NCI-H1436 (cell line): Measurements from ENCODE around the gene TOMM22.
"Not testable (repeated sequence)": the region's sequence is repeated elsewhere in the genome, so short reads cannot be mapped to it uniquely, and the experiment has no call there.

Source experiments
- DNase-seq: peaks from one replicate; lab custom pipeline; 2025; lab: John Stamatoyannopoulos, UW

The TOMM22 gene

GRCh38 chr22:38681582-38682335, at the start of gene TOMM22:
TSS of gene TOMM22 (plus strand) at chr22:38681957. CDS start at chr22:38681979, 22 bp downstream.
- peak; percentile 67 for DNase-seq

GRCh38 chr22:38632528-38632927, 49.2 kb upstream of the TOMM22 start:
- DNase-seq, result no peak

GRCh38 chr22:38638216-38638615, 43.5 kb upstream of the TOMM22 start:
- no peak for DNase-seq

GRCh38 chr22:38638728-38639127, 43.0 kb upstream of the TOMM22 start:
- DNase-seq, result no peak

- no peak for DNase-seq
Measured at GRCh38 chr22:38641476-38642040, 40.2 kb upstream of the TOMM22 start.

- DNase-seq, result not testable (repeated sequence)
Measured at GRCh38 chr22:38644245-38644644, 37.5 kb upstream of the TOMM22 start.

GRCh38 chr22:38645430-38645829, 36.3 kb upstream of the TOMM22 start:
- no peak for DNase-seq

GRCh38 chr22:38649841-38650522, 31.8 kb upstream of the TOMM22 start:
- no peak for DNase-seq

- no peak for DNase-seq
Measured at GRCh38 chr22:38652859-38653258, 28.9 kb upstream of the TOMM22 start.

GRCh38 chr22:38653741-38654140, 28.0 kb upstream of the TOMM22 start:
- DNase-seq, result no peak

- DNase-seq, result no peak
Measured at GRCh38 chr22:38655519-38656255, 26.1 kb upstream of the TOMM22 start.

- DNase-seq, result peak; percentile 92
Measured at GRCh38 chr22:38656256-38657044, 25.3 kb upstream of the TOMM22 start, which contains the start of the genes CBY1 and FAM227A. TSS of gene CBY1 (plus strand) at chr22:38656638. CDS start at chr22:38668055, 11,417 bp downstream. TSS of gene FAM227A (minus strand) at chr22:38656392. CDS start at chr22:38650168, 6,224 bp downstream.

GRCh38 chr22:38657045-38657909, 24.5 kb upstream of the TOMM22 start:
- no peak for DNase-seq

- DNase-seq, result no peak
Measured at GRCh38 chr22:38674888-38675287, 6.9 kb upstream of the TOMM22 start.

- no peak for DNase-seq
Measured at GRCh38 chr22:38675833-38676232, 5.9 kb upstream of the TOMM22 start.

- DNase-seq, result no peak
Measured at GRCh38 chr22:38684895-38685294, 3.1 kb downstream of the TOMM22 start.

- no peak for DNase-seq
Measured at GRCh38 chr22:38685761-38686160, 4.0 kb downstream of the TOMM22 start.

- DNase-seq, result no peak
Measured at GRCh38 chr22:38689651-38690050, 7.9 kb downstream of the TOMM22 start.

- DNase-seq, result no peak
Measured at GRCh38 chr22:38694049-38694448, 12.3 kb downstream of the TOMM22 start.

GRCh38 chr22:38694940-38695339, 13.2 kb downstream of the TOMM22 start:
- no peak for DNase-seq
